HG03469 (cell line): ENCODE data around the gene RASGRP2.

Source experiments
- ATAC-seq: cut with Tn5 transposase; IDR thresholded peaks from one replicate; pipeline ENCODE4 v1.9.1; 2021; ENCODE audit warnings: mild to moderate bottlenecking, moderate library complexity, moderate number of reproducible peaks; ENCODE audit not compliant: unreplicated experiment

RASGRP2 gene

DNA sequence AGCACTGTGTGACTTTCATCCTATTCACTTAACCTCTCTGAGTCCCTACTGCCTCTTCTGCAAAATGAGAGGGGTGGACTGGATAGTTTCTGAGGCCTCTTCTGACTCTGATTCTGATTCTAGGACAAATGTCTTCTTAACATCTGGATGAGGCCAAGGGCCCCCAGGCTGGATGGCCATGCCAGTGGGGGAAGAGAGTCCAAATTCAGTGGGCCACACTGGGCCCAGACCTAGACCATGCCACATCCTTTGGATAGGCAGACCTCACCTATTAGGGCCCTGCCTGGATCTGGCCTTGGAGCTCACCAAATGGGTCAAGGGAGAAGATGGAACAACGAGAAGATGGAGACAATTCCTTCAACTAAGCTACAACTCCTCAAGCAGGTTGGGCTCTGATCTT lies 45.5 kb downstream of the RASGRP2 start:
- no peak for ATAC-seq

DNA sequence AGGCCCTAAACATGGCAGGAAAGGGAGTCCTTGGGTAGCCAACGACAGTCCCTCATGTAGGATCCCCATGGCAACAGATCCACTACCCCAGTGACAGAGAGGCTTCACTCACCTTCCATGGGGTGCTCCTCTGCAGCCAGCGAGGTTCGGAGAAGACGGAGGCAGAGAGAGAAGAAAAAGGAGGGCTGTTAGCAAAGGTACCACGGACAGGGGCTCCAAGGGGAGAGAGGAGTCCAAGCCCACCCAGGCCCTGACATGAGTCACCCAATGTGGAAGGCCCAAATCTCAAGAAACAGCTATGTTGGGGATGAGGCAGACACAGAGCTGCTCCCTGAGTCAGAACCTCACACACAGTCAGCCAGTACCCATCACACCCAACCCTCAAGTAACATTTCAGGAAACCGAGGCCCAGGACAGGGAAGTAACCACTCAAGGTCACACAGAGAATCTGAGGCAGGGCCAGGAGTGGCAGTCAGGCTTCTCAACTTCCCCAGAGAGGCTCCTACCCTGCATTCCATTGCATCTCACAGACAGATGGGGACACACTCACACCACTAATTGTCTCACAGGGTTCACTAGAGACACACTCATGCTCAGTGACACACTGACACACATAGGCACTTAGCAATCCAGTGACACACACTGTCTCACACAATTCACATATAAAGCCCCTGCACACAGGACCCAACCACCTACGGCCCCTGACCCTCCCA lies 46.1 kb downstream of the RASGRP2 start:
- ATAC-seq, result no peak

DNA sequence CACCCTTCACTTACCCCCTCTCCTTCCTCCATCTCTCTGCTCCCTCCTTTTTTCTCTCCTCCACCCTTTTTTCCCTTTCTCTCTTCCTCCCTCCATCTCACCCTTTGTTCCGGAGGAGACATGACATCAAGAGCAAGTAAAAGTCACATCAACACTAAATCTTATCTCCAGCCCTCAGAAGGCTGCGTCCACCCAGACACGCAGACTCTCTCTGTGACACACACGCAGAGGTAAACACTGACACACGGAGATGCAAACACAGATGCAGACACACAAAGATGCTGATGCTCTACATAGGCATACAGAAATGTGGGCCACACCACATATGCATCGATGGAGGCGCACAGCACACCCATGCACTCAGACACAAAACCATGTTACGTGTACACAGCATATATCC lies 47.9 kb downstream of the RASGRP2 start:
- no peak for ATAC-seq

DNA sequence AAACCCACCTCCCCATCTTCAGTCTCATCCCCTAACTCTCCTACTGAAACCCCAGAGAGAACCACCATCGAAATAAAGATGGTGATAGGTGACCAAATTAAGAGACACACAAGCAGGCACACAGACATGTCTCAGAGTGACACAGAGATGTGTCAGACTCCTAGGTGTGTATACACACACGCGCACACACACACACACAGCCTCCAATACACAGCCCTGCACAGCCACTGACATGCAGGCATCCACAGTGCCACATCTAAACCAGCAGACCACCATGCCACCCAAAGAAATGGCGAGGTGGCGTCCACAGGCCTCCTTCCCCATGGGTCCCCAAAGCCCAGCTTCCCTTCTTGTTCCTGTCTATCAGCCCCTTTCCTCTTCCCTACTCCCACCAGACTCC lies 48.4 kb downstream of the RASGRP2 start:
- ATAC-seq, result no peak

DNA sequence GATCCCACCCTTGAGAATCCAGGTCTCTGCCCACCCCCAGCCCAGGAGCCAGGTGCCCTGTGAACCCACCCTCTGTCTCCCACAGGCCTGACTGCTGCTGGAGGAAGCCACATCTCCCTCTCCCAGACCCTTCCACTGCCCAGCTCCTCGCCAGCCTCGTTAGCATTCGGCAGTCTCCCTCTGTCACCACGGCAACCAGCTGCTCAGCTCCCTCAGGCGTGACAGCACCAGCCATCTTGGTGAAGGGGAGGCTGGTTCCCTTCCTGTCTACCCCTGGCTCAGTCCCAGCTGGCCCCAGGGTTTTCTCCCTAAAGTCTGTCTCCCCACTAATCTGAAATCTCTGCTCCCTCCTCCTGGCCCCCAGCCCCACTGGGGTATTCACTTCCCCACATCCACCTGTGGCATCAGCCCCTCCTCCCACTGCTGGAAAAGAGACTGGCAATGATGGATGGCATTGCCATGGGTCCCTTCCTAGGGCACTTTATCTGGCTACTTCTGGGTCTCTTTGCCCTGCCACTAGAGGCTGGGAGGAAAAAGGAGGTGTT lies 49.0 kb downstream of the RASGRP2 start:
- ATAC-seq, result no peak

DNA sequence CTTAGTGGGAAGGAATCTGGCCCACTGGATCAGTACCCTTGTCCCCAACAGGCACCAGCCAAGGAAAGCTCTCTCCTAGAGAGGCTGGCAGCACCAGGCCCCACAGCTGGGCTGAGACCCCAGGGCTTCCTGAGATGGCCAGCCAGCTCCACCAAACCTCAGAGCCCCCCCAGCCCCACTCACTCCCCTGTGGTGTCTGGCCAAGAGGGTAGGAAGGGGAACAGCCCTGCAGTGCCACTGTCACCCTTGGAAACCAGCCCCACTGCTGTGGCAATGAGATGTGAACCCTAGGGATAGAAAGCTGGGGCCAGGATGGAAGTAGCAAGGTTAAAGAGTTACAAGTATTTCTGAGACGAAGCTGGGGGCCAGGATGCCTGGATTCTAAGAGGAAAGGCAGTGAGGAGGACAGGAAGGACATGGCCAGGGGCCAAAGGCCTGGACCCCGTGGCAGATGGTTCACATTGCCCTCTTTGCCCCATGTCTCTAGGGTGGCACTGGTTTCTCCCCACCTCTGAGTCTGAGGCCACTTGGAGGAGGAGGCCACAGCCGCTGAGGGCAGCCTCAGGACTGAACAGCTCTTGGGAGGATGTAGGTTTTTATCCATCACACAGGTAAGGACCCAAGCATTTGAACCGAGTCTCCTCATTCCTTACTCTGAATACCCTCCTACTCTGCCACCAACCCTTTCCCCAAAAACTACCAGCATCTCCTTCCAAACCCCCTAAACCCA lies 49.8 kb downstream of the RASGRP2 start:
- ATAC-seq, result no peak

DNA sequence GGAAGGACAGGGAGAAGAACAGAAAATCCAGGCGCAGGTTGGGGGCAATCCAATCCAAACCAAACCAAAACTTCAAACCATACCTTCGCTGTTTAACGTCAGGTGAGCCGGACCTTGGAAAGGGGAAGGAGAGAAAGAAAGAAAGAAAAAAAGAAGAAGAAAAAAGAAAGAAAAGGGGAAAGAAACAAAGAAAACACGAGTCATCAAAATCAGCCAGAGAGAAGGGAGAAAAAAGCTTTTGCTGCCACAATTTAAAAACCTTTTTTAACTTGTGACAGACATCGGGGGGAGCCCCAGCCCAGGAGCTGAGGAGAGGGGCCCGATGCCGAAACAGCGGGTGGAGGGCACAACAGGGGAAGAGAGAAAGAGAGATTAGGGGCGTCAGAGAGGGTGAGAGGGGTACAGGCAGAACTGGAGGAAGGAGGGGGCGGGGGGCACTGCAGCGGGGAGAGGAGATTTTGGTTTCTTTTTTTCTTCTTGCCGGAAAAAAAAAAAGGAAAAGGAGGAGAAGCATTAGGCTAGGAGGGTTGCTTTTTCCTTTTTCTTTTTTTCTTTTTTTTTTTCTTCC lies 51.1 kb downstream of the RASGRP2 start:
- no peak for ATAC-seq

DNA sequence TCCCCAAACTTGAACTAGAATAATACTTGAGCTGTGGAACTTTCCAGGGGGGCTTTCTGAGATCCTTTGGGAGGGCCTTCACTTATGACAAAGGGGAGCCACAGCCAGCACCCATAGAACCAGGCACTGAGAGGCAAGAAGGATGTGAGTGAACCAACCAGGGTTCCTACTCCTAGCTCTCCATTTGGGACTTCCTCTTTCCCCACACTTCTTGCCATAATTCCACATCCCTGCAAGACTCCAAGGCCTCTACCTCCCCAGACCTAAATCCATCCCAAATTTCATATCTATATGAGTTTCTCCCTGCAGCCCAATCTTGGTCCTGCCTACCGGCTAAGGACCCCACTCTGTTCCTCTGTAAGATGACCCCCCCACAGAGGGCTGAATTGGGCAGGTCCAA lies 52.4 kb downstream of the RASGRP2 start:
- no peak for ATAC-seq

DNA sequence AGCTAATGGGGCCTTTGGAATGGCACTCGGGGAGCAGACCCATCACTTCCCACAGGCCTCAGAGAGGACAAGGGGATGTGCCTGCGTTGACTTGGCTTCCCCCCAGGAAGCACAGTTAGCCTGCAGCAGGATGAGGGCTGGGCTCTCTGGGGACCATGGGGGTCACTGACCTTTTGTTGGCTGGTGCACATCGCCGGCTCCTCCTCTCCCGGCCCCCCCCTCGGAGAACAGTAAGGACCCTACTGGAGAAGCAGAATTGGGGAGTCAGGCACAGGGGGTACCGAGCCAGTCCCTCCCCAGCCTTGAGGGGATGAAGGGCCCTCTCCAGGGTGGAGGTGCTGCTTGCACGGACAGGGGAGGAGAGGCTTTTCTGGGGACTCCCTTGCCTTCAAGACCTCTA lies 53.7 kb downstream of the RASGRP2 start:
- no peak for ATAC-seq

DNA sequence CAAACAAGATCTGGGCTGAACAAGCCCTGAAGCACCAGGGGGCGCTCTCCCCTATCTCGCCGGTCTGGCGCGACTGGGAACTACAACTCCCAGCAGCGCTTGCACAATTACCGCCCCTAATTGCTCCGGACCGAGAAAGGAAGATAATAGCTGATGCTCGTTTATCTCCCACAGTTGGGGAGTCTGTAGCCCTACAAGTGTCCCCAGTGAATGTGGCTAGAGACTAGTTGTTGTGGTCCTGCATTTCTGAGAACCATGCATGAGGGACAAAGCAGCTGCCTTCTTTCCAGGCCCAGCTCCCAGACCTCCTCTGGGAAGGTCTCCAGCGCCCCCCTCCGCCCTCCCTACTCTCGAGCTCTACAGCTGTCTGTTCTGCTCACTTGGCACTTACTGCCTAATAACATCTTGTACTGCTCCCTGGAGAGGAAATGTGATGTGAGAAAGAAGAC lies 55.4 kb downstream of the RASGRP2 start:
- ATAC-seq, result no peak

DNA sequence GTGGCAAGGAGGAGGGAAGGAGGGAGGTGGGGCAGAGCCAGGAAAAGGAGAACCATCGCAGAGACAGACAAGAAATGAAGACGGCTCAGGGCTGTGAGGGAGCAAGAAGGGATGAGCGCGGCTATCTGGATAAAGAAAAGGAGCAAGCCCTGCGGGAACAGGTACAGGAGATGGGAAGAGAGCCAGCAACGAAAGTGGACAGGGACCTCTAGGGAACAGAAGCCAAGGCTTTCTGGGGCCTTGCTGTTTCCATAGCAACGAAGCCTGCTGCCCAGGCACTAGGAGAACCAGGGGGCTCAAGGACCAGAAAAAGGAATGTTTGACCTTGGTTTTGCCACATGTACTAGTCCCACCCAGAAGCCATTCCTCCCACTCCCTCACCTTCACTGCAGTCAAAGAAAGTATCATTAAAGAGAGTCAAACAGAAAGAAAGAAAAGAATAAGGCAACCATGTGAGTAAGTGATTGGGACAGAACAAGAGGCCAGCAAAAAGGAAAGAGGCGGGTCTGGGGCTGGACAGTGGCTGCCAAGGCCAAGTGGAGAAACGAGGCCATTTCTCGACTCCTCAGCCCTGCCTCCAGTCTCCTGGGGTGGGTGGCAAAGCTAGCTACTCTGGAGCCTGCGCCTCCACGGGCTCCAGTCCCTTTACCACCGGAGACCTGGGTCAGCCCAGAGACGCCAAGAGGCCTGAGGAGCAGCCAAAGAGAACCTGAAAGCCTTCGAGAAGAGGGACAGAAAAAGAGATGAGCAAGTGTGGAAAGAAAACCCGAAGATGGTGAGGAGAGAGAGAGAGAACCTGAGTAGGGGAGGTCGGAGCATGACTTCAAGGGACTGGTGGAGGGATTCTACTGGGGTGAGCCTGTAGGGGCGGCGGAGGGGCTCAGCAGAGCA lies 56.1 kb downstream of the RASGRP2 start:
- ATAC-seq, result no peak

DNA sequence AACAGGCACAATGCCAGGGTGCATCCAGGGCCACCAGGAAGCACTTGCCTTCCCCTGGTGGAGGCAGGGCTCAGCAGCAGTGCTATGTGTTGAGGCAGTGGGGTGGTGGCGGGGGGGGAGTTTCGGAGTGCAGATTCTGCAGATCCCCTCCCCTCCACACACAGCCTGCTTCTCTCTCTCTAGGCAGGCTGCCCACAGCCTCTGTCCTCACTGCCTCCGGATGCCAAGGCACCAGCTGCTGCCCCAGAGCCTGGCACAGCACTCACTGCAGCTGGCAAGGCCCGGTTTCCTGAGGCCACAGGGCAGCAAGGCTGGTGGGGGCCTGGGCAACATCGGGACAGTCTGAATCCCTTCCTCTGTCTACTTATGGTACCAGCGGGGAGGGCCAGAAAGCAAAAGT lies 56.7 kb downstream of the RASGRP2 start:
- no peak for ATAC-seq

DNA sequence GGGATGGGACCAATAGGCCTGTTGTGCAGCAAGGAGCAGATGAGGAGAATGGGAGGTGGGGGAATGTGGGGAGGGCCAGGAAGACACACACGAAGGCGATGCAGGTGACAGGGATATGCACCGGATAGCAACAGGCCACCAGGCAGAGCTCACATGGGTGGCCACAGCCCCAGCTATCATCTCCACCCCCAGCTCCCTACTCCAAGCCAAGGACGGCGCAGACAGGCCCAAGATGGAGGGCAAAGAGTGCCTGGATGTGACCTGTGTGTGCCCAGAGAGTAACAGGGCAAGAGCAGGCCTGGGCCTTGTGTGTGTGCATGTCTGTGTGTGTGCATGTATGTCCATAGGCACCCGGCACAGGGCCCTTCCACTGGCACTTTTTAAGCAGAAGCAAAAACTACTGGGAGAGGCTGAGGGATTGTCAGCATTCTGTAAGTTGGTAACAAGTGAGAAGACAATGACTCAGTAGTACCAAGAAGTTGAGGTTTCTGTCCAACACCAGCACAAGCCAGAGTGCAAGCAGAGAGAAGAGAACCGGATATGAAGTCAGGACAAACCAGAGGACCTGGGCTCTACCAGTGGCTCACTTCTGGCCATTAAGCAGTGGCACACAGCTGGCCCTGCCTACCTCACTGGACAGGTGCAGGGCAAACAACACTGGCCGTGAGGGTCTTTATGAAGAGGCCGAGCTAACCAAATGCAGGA lies 57.3 kb downstream of the RASGRP2 start:
- ATAC-seq, result no peak

DNA sequence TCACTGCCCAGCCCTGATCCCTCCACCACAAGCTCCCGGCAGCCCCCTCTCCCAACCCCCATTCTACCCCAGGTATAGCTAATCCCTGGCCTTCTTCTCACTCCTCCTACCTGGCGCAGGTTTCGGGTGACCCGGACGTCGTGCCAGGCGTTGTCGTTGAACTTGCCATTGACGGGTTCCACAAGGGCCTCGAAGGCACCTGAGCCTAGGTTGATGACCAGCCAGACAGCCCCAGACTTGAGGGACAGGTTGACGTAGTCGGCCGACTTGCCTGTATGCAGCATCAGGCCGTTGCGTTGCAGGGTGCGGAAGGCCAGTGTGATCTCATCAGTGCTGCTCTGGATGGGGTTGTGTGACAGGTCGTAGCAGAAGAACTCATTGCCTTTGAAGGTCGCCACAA lies 58.4 kb downstream of the RASGRP2 start:
- no peak for ATAC-seq

DNA sequence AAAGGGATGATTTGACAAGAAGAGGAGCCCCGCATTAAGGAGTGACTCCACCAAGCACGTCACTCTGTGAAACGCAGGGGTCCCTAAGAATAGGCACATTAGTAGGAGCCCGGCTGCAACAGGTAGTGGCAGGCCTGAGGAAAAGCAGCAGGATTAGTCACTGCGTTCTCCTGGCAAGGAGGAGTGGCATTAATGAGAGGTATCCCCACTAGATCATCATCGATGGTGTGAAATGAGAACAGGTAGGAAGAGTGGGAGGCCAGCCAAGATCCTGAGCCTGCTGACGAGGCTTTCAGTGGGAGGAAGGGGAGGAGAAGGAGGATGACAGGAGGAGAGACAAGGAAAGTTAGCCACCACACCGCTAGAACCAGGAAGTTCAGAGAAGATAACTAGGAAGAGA lies 59.6 kb downstream of the RASGRP2 start:
- no peak for ATAC-seq

DNA sequence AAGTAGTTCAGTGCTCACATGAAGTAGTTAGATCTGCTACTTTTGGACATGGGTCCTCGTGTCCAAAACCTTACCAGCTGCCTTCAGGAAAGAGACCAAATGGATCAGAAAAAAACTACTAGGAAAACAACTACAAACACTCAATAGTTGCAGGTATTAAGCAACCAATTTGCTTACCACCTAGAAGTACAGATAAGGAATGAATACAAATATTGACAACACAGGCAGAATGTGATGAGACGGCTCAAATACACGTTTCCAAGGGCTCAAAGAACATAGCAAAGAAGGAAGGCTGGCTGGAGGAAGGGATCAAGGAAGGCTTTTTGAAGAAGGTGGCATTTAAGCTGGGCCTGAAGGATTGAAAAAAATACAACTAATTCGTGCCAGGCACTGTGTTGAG lies 62.8 kb downstream of the RASGRP2 start:
- no peak for ATAC-seq

DNA sequence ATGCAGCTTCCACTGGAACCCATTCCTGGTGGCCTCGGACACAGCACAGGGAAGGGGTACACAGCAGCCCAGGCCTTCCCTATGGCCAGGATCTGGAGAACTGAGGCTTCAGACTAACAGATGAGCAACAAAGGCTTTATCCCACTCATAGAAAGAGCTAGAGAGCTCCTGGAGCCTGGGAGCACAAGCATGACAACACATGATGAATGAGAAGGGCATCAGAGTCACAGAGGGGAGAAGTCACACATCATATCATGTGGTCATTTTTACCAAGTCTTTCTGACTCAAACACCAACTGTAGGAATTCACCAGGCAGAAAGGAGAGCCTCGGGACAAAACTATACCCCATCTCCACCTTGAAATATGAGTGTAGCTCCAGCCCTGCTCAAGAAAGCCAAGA lies 64.1 kb downstream of the RASGRP2 start:
- ATAC-seq, result no peak

DNA sequence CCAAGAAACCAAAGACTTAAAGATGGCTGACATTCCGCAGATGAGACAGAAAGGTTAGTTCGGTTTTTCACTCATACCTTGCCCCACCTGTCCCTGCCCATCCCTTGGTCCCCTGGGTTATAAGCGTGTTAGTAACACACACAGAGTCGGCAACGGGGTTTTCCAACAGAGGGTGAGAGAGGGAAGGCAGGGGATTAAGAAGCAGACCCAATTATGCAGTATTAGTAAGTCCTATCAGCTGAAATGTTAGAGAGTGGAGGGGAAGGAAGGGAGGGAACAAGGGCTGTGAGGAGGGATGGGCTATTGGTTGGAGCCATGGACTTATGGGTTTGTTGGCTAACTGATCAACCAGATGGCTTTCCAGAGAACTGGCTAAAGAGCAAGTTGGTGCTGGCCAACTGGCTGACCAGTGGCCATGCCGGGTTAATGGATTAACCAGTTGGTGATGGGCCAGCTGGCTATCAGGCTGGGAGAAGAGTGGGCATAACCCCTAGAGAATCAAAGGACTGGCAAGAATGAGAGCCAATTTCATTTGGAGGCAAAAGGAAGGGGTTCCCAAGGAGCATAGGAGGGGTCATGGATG lies 66.4 kb downstream of the RASGRP2 start:
- no peak for ATAC-seq
